ENCODE data around the gene TMEM250.

GRCh38 chr9:136124976-136125692, 6.5 kb upstream of the TMEM250 start:
- no peak for TF ChIP-seq CTCF (optimal IDR thresholded peaks at IDR 0.05 in 1 of 3, IDR thresholded peaks at IDR 0.05 in 1 of 3, conservative IDR thresholded peaks at IDR 0.05 in 1 of 3; ENCODE audit: extremely low read depth in 1 of 3, insufficient read depth in 2 of 3, low read length in 3 of 3)
- TF ChIP-seq EZH2 (IDR thresholded peaks at IDR 0.05; ENCODE audit: low read length) = no peak

All from keratinocyte (primary cell).